Kasumi-1 (cell line): ENCODE results near the gene MYO6.
A peak's percentile ranks its signal among the peaks of the same experiment; 100 is the strongest.

Experiments used
- DNase-seq, 2 experiments: peaks; one replicate each; lab custom pipeline; 2025; lab: John Stamatoyannopoulos, UW

MYO6 gene

DNA sequence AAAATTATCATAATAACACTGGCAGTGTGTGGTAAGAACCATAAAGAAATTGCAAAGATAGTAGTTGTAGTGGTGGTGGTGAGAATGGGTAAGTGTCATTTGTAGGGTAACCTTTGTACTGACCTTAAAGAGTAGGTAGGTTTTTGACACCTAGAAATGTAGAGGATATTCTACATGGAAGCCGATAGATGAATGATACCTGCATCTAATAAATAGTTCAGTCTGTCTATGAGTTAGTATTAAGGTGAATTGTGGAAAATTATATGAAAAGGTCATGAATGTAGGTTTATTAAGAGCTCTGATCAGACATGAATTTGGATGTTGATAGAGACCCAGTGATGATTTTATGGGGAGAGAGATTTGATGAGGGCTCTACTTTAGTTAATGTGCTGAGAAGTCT, 78.1 kb downstream of the MYO6 start:
- DNase-seq: no peak

DNA sequence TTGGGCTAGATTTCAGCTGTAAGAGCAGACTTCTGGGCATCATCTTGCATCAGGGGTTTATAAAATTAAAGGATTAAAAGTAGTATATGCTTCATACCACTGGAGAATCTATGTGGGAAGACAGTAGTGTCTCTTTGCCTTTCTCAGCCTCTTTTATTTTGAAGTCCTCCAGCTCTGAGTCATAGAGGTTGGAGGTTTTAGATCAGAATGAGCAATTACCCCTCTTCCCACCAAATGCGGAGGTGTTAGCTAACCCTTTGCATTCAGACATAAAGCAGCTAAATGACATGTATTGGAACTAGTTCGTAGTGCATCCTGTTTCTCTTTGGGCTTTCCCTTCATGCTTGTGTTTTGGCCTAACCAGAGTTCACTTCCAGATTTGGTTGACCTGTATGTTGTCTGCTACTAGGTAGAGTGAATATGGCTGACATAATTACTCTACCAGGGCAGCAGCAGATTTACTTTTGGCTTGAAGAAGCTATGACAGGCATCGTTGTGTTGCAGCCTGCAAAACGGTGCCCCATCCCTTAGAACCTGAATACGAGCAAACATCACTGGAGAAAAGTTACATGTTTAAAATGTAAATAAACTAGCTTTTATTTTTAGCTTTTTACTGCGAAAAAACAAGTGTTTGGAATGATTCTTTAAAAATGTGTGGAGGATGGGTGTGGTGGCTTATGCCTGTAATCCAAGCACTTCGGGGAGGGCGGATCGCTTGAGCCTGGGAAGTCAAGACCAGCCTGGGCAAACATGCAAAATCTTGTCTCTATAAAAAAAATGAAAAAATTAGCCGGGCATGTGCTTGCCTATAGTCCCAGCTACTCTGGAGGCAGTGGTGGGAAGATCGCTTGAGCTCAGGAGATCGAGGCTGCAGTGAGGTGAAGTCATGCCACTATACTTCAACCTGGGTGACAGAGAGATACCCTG, 82.2 kb downstream of the MYO6 start:
- DNase-seq: no peak

DNA sequence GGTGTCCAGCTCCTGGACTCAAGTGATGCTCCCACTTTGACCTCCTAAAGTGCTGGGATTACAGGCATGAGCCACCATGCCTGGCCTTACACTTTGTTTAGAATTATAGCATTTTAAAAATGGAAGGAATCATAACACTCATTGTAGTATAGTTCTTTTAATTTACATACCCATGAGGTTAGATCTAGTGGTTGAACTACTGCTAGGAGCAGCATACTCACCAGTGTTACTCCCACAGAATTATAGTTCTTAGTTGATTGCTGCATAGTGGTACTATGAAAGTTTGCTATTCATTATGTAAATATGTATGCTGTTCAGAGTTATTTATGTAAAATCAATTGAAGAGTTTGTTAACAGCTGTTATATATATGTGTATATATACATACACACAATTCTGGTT, 85.4 kb downstream of the MYO6 start:
- DNase-seq: no peak

DNA sequence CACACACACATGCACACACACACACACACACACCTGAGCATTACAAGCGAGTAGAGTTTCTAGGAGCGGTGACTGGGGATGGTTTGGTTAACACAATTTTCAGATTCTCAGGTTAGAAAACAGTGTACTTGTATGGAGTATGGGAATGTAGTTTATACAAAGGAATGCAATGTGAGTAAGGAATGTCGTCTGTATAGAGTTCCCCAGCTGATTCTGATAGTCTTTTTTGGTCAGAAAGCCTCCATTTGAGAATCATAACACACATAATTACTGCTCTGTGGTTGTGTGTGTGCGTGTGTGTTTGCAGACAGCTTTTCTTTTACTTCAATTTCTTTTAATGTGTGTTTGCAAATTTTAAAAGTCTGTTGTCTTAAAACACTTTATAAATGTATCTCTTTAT, 93.2 kb downstream of the MYO6 start:
- peak in 1 of 2 experiments; percentile 12 for DNase-seq

DNA sequence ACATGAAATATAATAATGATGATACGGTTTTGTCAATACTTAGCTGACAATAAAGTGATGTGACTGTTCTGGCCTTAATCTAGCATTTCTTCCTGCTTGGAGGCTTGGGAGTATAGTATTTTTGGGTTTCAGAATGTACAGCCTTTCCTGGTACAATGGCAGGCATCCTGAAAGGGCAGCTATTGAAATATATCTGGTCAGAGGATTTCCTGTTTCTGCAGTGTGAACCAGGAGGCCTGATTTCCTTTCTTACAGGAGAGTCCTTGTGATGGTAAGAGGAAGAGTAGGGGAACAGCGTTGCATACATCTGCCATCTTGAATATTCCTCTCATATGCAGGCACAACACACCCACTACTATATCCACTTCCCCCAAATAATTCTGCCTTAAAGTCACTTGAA, 93.7 kb downstream of the MYO6 start:
- DNase-seq: peak; percentile 25 to 57

DNA sequence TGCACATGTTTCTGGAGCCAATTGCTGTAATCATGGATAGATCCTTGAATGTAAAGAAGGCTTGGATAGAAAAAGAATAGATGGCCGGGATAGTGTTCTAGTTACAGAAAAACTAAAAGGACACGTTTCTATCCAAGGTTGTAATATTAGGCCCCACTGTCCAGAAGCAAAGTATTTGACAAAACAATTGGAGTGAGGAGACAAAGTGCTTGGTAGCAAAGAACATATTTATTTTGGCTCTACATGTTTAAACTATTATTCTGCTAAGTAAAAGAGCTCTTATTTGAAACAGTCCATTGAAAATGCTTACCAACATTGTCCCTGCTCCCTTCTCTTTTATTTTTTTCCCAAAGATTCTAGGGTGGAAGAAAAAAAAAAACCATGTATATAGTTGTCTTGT, 94.4 kb downstream of the MYO6 start:
- DNase-seq: no peak

DNA sequence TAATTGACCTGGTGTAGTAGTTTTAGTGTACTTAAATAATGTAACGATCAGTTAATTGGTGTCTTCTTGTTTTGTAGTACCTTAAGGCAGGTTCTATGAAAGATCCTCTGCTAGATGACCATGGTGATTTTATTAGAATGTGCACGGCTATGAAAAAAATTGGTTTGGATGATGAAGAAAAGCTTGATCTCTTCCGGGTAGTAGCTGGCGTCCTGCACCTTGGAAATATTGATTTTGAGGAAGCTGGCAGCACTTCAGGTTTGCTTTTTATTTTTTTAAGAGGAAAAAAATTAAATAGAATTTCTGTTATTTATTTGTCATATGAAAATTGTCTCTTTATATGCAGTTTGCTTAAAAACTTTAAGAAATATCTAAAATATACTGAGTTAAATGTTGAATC, 99.2 kb downstream of the MYO6 start:
- DNase-seq: no peak

DNA sequence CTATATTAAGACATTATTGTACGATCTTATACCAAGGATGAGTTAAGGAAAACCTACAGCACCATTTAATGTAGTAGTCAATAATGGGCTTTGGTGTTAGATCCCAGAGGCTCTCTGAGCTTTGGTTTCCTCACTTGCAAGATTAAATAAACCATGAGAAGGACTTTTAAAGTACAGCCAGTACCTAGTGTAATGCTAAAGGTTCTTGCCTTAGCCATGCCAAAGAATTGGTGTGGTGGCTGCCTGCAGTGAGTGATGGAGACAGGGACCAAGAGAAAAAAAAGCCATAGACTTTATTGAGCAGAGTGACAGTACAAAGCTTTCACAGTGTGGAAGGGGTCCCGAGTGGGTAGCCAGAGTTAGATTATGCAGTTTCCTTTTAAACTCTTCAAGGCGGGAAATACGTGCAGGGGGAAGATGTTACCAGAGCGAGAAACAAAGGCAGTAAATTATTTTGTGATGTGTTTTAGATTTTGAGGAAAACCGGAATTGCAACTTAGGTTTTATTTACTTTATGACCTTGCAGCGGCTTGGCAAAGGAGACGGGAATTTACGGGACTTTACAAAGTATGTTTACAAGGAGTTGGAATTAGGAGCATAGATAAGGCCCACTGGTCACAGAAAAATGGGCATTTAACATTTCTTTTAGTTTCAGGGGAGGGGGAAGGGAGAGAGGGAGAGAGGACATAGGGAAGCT, 100.4 kb downstream of the MYO6 start:
- DNase-seq: no peak

DNA sequence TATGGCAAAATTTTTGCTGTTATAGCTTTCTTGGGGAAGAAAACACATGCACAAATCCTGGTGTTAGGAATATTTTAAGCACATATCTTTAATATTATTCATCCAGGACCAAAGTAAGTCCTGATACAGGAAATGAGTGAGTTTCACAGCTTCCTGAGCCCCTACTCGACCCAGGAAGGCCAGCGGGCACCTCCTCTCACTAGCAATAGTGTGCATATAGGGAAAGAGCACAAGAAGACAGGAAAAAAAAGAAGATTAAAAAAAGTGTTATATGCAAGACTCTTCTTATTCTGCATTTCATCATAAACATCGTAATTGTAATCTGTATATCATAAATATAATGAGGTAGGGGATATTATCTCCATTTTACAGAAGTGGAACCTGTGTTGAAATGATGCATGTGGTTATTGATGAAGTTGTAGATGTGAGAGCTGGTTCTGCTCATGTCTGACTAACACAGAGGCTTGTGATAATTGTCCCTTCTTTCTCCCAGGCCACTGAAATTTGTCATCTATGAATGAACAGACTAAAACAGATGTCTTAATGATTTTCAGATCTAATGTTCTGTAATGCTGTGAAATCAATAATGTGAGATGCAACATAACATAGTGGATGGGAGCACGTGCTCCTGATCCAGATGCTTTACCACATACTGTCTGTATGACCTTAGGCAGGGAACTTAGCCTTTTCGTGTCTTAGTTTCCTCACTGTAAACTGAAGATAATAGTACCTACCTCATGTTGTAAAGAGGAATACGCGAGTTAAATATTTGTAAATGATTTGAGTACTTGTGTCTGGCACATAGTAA, 101.2 kb downstream of the MYO6 start:
- no peak for DNase-seq

DNA sequence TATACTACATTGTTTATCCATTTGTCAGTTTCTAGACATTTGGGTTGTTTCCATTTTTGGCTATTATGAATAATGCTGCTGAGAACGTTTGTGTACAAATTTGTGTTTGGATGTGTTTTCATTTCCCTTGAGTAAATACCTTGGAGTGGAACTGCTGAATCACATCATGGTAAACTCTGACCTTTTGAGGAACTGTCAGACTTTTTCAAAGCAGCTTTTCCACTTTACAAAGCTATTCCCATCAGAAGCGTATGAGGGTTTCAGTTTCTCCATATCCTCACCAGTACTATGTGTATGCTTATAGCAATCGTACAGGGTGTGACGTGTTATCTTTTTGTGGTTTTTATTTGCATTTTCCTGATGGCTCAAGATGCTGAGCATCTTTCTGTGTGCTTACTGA, 103.7 kb downstream of the MYO6 start:
- DNase-seq: no peak

DNA sequence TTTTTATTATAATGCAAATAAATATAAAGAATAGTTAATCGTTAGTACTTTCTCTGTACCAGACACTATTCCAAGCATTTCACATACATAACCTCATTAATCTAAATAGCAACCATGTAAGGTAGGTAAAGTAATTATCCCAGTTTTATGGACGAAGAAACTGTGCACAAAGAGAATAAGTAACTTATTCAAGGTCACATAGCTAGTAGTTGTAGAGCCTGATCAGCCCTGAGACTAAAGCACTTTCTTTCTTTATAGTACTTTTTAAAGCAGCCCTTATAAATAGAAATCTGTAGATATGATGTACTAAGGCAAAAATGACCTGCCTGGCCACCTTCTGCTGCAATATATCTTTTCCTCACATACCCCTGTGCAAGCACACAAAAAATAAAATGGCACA, 104.8 kb downstream of the MYO6 start:
- no peak for DNase-seq

DNA sequence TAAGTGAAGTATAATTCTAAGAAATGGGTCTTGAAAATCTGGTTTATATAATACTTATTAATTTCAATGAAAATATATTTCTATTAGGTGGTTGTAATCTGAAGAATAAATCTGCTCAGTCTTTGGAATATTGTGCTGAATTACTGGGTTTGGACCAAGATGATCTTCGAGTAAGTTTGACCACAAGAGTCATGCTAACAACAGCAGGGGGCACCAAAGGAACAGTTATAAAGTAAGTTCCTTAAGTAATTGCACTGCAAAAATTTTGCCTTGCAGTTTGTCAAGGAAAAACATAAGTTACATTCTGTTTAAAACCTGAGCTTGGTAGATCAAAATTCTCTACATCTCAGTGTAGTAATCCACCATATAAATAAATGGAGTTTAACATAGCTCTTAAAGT, 106.0 kb downstream of the MYO6 start:
- peak; percentile 60 to 79 for DNase-seq

DNA sequence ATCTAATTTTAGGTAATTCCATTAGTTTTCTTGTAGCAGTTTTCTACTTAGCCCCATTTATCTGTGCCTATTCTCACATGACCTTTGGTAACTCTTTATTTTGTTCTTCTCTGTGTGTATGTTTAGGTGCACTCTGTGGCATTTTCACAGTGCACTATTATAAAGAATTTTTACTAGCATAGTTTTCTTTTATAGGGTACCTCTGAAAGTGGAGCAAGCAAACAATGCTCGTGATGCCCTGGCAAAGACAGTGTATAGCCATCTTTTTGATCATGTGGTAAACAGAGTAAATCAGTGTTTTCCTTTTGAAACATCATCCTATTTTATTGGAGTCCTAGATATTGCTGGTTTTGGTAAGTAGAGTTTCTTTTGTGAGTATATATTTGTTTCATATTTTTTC, 107.9 kb downstream of the MYO6 start:
- no peak for DNase-seq

DNA sequence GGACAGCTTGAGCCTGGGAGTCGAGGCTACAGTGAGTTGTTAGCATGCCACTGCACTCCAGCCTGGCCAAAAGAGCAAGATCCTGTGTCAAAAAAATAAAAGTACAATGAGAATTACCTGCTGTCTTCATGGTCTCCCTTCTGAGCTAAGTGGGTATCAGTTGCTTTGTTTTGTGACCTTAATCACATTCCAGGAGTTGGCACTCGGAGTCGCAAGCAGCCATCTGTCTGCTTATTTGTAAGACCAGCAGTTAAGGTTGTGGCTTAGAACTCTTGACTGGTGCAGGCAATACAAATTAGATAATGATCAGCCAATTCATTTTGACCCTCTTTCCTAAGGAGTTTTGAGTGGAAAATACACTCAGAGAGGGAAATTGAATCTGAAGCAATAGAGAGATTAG, 114.0 kb downstream of the MYO6 start:
- DNase-seq: no peak

DNA sequence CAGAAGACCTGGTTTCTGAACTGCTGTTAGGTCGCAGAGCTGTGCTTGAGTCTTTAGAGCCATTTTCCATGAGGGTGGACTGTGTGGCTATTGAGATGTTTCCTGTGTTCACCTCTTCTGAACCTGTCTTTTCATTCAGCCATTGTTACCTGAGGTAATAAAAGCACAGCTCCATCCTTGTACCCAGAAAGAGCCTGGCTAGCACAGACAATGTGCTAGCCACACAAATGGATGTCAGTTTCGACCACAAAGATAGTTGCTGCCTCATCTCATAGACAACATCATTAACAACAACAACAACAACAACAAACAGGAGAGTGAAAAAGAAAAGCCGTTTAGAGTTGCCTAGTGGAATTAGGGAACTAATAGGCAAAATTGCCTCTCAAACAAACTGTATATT, 114.7 kb downstream of the MYO6 start:
- DNase-seq: no peak

DNA sequence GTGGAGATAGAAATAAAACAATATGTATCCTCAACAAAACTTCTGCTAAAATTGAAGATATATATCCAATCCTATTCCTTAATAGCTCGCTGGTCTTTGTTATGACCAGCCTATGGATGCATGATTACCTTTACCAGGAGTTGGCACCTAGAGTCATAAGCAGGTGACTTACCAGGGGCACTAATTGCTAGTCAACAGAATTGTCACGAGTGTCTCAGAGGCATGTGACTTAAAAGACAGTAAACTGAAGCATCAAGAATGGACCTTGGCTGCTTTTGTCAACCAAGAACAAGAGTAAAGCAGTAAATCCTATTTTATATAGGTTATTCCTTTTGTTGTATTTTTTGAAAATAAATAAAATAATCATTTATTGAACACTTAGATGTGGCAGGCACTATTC, 115.4 kb downstream of the MYO6 start:
- no peak for DNase-seq

DNA sequence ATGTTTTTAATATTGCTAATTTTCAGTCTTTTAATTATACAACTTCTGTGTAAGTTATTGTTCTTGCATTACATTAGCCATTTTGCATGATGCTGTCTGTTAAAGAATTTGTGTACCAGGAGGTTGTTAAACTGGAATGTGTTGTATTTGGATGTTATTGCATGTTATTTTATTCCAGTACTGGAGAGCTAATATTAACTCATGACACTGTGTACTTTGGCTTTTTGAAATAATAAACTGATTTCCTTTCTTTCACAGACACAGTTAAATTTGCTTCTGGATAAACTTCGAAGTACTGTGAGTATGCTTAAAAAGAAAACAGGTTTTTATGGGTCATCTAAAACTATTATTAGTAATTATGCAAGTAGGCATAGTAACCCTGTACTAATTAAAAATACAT, 121.3 kb downstream of the MYO6 start:
- no peak for DNase-seq

DNA sequence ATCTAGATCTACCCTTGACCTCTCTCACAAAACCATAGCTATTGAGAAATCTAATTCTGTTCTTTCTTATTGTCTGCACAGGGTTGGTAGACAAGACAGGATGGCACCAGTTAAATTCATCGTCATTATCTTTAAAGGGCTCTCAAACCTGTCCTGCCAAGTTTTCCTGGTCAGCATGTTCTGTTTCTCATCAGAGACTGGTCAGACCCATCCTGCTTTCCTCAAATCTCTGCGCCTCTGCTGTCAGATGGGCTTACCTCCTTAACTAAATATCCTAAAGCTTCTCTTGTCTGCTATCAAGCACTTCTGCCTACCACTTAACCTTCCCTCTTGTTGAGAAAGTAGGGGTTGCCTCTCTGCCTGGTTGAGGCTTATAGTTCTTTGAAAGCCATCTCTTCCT, 125.2 kb downstream of the MYO6 start:
- no peak for DNase-seq

DNA sequence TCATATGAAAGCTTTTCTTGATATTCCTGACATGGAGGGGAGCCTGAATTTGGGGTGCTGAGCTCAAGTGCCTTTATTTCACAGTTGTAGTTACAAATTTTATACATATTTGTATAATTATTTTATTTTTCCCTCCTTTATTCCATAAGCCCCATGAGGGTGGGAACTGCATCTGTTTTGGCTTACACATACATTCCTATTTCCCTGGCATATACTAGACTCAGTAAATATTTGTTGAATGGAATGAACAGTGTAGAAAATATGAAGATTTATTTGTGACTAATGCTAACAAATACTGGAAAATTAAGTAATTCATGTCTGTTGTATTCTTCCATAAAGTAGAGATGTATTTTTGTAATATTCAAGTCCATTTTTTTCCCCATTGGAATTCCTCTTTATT, 127.1 kb downstream of the MYO6 start:
- DNase-seq: no peak

DNA sequence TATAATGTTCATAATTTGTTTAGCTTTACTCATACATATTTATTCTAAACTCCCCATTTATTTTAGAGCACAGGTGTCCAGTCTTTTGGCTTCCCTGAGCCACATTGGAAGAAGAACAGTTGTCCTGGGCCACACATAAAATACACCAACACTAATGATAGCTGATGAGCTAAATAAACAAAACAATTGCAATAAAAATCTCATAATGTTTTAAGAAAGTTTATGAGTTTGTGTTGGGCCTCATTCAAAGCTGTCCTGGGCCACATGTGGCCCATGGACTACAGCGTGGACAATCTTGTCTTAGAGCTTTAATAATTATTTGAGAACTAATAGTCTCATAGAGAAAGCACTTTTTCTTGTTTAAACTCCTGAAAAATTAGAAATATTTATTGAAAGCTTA, 131.3 kb downstream of the MYO6 start:
- DNase-seq: no peak

DNA sequence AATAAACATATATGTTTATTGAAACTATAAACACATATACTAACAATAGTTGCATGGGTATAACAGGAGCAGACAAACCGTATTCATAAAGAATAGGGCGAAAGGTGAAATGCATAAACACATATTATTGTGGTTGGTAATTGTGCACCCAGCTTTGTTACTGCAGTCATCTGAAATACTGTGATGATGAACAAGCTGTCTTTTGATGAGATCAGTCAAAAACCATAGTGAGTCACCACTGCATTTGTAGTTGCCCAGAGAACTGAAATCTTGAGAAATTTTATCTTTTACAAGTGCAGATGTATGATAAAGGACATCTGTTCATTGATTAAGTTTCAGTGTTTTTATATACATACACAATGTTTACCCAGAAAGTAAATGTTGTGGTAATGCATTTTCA, 133.7 kb downstream of the MYO6 start:
- DNase-seq: no peak

DNA sequence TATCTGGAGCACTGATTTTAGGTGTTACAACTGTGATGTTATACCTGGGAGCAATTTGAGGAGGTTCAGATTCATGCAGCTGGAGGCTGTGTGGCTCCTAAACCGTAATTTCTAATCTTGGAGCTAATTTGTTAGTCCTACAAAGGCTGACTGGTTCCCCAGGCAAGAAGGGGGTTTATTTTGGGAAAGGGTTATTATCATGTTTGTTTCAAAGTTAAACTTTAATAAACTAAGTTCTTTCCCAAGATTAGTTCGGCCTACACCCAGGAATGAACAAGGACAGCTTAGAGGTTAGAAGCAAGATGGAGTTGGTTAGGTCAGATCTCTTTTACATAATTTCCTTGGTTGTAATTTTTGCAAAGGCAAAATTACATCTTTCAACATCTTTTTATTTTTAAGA, 135.8 kb downstream of the MYO6 start:
- no peak for DNase-seq

DNA sequence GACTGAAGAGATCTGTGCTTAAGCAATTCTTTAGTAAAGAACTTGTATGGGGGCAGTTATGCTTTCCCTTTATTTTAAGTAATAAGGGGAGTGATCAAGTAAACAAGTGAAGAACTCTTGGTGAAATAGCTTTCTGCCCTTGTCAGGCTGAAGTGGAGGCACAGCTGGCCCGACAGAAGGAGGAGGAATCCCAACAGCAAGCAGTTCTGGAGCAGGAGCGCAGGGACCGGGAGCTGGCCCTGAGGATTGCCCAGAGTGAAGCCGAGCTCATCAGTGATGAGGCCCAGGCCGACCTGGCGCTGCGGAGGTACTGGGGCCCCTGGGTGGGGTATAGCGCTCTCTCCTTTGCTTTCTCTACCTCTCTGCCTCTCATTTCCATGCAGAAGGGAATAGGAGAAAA, 143.3 kb downstream of the MYO6 start:
- no peak for DNase-seq
